HG02840 (cell line): ENCODE results near the gene DNAAF8.
"Not testable (repeated sequence)": the region's sequence is repeated elsewhere in the genome, so short reads cannot be mapped to it uniquely, and the experiment has no call there.

Source experiments
- ATAC-seq: cut with Tn5 transposase; IDR thresholded peaks from one replicate; pipeline ENCODE4 v1.9.1; 2021; ENCODE audit warnings: mild to moderate bottlenecking, moderate library complexity, moderate number of reproducible peaks; ENCODE audit not compliant: unreplicated experiment, low FRiP score

DNAAF8 gene

GRCh38 chr16:4714996-4715395 is 19.3 kb upstream of the DNAAF8 start:
- no peak for ATAC-seq

GRCh38 chr16:4718466-4718865 is 15.9 kb upstream of the DNAAF8 start:
- no peak for ATAC-seq

- no peak for ATAC-seq
These were observed 11.1 kb upstream of the DNAAF8 start for GRCh38 chr16:4723071-4723767.

GRCh38 chr16:4724661-4725270 is 9.6 kb upstream of the DNAAF8 start:
- no peak for ATAC-seq

GRCh38 chr16:4726616-4727015 is 7.7 kb upstream of the DNAAF8 start:
- ATAC-seq, result no peak

GRCh38 chr16:4728676-4729075 is 5.7 kb upstream of the DNAAF8 start:
- no peak for ATAC-seq

- no peak for ATAC-seq
These were observed 4.5 kb upstream of the DNAAF8 start for GRCh38 chr16:4729876-4730275.

- no peak for ATAC-seq
These were observed 1.1 kb upstream of the DNAAF8 start for GRCh38 chr16:4733211-4733742.

GRCh38 chr16:4733747-4734062 is 632 bp upstream of the DNAAF8 start:
- no peak for ATAC-seq

- peak; percentile 55 for ATAC-seq
These were observed 596 bp downstream of the DNAAF8 start for GRCh38 chr16:4734730-4735535.

GRCh38 chr16:4736546-4736945 is 2.2 kb downstream of the DNAAF8 start:
- ATAC-seq, result no peak

GRCh38 chr16:4737545-4737944 is 3.2 kb downstream of the DNAAF8 start:
- no peak for ATAC-seq

GRCh38 chr16:4738370-4738769 is 4.0 kb downstream of the DNAAF8 start:
- ATAC-seq, result not testable (repeated sequence)

GRCh38 chr16:4743226-4743878 is 9.0 kb downstream of the DNAAF8 start:
- no peak for ATAC-seq

GRCh38 chr16:4744555-4745273 is 10.4 kb downstream of the DNAAF8 start:
- ATAC-seq, result no peak

- ATAC-seq, result no peak
These were observed 10.9 kb downstream of the DNAAF8 start for GRCh38 chr16:4745274-4745569.

GRCh38 chr16:4746215-4746614 is 11.9 kb downstream of the DNAAF8 start:
- ATAC-seq, result no peak

GRCh38 chr16:4746991-4747574 is 12.7 kb downstream of the DNAAF8 start:
- ATAC-seq, result no peak

- no peak for ATAC-seq
These were observed 13.8 kb downstream of the DNAAF8 start for GRCh38 chr16:4747906-4748681.
